Tracheal epithelial cell (primary cell): ENCODE measurements around the gene MMP13. TPM values are rescaled to one million over a fixed set of nuclear protein-coding genes. Genes with fewer than 3 reads are reported as not detected.

Experiments
- total RNA-seq: library from RNA; depleted of rRNA; stranded (reverse); fragments of >200 nt; gene quantifications from 2 replicates; pipeline ENCODE4 v1.2.1, GENCODE V29; 2014

The MMP13 gene
- not detected in 2 replicates for total RNA-seq

GRCh38 chr11:102955624-102956023, at the start of gene MMP13:
Gene MMP13 (minus strand): TSS chr11:102955732. CDS start chr11:102955705, 27 bp downstream.

Other genes with a start within 250 kb of the MMP13 start
- gene MMP27, start 250.0 kb downstream of the MMP13 start, total RNA-seq = not detected in 2 replicates
- 0.24 TPM in 1 of 2 replicates, not detected in the other for gene MMP8, start 230.8 kb downstream of the MMP13 start, total RNA-seq
- 2.3 and 7.7 TPM in 2 replicates for gene MMP10, start 175.1 kb downstream of the MMP13 start, total RNA-seq
- gene MMP1, start 157.6 kb downstream of the MMP13 start, total RNA-seq = 29.4 and 97.4 TPM in 2 replicates
- 1.2 TPM in 1 of 2 replicates, not detected in the other for gene MMP3, start 112.1 kb downstream of the MMP13 start, total RNA-seq
- not detected in 2 replicates for gene MMP12, start 80.8 kb downstream of the MMP13 start, total RNA-seq
- gene DCUN1D5, start 136.4 kb upstream of the MMP13 start, total RNA-seq = 94.2 and 96.9 TPM in 2 replicates
- 10.1 and 11.7 TPM in 2 replicates for gene DYNC2H1, start 153.7 kb upstream of the MMP13 start, total RNA-seq